Cardiac muscle cell (in vitro differentiated cells and primary cell): Measurements from ENCODE around the gene TRIM44. TPM values are rescaled to one million over a fixed set of nuclear protein-coding genes. Genes with fewer than 3 reads are reported as not detected.
A peak's percentile ranks its signal among the peaks of the same experiment; 100 is the strongest.

ENCODE experiments used
- DNase-seq, 2 donors: peaks; one replicate each; pipeline versions ENCODE4 v3.0.0 to v3.0.0-alpha.2; 2010 to 2017; ENCODE audit warnings: low read depth in 1 of 2, low spot score in 1 of 2
- H3K27ac ChIP-seq: fragments of 200-600 bp; sonication (generic); 2 replicates; pipeline ENCODE4 v1.5.1; 2016
- H3K27me3 ChIP-seq: fragments of 200-600 bp; sonication (generic); 2 replicates; pipeline ENCODE4 v1.6.0; 2016; ENCODE audit warnings: control low read depth
- H3K36me3 ChIP-seq: fragments of 200-600 bp; sonication (generic); 2 replicates; pipeline ENCODE4 v1.5.1; 2016; ENCODE audit warnings: control low read depth
- H3K4me1 ChIP-seq: fragments of 200-600 bp; sonication (generic); 2 replicates; pipeline ENCODE4 v1.8.1; 2017; ENCODE audit warnings: low read depth, mild to moderate bottlenecking, mixed run types
- H3K4me3 ChIP-seq: fragments of 200-600 bp; sonication (generic); 2 replicates; pipeline ENCODE4 v1.5.1; 2016; ENCODE audit warnings: mild to moderate bottlenecking
- H3K9me3 ChIP-seq: fragments of 200-600 bp; sonication (generic); 2 replicates; pipeline ENCODE4 v1.5.1; 2017; ENCODE audit warnings: low read depth, mild to moderate bottlenecking, control low read depth
- CTCF ChIP-seq: IDR thresholded peaks from 2 replicates; pipeline ENCODE4 v1.5.1; 2012; ENCODE audit warnings: low read depth, mild to moderate bottlenecking, low read length
- polyA plus RNA-seq: library from polyadenylated mRNA; unstranded; fragments of >200 nt; fragmentation: Nextera tagmentation; extraction: Ambion mirVana; gene quantifications from 2 replicates; pipeline ENCODE4 v1.2.1, GENCODE V29; 2016
- total RNA-seq: library from RNA; depleted of rRNA; stranded (reverse); fragments of >200 nt; gene quantifications from 2 replicates; pipeline ENCODE4 v1.2.3, GENCODE V29; 2016

Gene TRIM44
- total and polyA plus RNA-seq, 2 experiments from 2014 or later = 19.2 to 45.7 TPM

DNA sequence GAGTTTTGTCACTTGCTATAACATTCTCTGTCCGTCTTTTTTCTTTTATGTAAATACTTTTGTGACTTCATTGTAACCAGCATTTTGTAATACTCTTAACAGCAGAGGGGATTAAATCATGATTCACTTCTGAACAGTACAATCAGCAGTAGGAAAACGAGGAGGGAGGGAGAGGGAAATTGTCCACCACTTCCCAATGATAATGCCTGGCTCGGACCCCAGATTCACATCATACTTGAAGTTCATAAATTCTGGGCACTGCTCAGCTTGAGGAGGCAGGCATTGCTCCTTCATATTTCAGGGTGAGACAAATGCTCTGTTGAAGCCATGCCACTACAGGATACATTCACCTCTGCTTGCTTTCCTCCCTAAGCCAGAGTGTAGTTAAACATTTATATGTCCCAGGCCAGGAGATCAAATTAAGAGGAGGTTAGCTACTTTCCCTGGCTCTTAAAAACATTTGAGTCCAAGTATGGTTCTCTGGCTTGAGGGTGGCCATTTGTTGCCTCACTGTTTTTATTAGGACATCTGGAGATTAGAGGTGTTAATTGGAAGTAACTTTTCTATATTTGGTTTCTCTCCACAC, 152.2 kb downstream of the TRIM44 start:
- H3K9me3 ChIP-seq = no peaks in the 10 kb centered on the region
- no peaks in the 10 kb centered on the region for H3K36me3 ChIP-seq
- H3K27ac ChIP-seq = no peak overlapping the region
- no peak for TF ChIP-seq CTCF
- no peaks in the 10 kb centered on the region for H3K27me3 ChIP-seq
- peaks cover 14% of the 10 kb centered on the region for H3K4me1 ChIP-seq
- DNase-seq = peak in 1 of 2 donors; percentile 87
- no peak overlapping the region for H3K4me3 ChIP-seq

- Histone ChIP-seq H3K4me3 (no peak overlapping the region), H3K27ac (no peak overlapping the region), H3K9me3 (no peaks in the 10 kb centered on the region), H3K27me3 (no peaks in the 10 kb centered on the region), H3K4me1 (peaks cover 14% of the 10 kb centered on the region), H3K36me3 (no peaks in the 10 kb centered on the region)
- no peak for TF ChIP-seq CTCF
- DNase-seq = peak in 1 of 2 donors; percentile 87
Observed at GRCh38 chr11:35815556-35816315, 153.2 kb downstream of the TRIM44 start.

GRCh38 chr11:35820614-35821013, 158.0 kb downstream of the TRIM44 start:
- no peak overlapping the region for H3K4me3 ChIP-seq
- DNase-seq = no peak
- H3K9me3 ChIP-seq = no peaks in the 10 kb centered on the region
- H3K27ac ChIP-seq = no peak overlapping the region
- no peak for TF ChIP-seq CTCF
- H3K27me3 ChIP-seq = no peaks in the 10 kb centered on the region
- no peaks in the 10 kb centered on the region for H3K36me3 ChIP-seq
- peaks cover 25% of the 10 kb centered on the region for H3K4me1 ChIP-seq

GRCh38 chr11:35822815-35823495, 160.4 kb downstream of the TRIM44 start:
- Histone ChIP-seq H3K4me1 (peaks cover 38% of the 10 kb centered on the region), H3K27me3 (no peaks in the 10 kb centered on the region), H3K4me3 (no peak overlapping the region), H3K36me3 (no peaks in the 10 kb centered on the region), H3K9me3 (no peaks in the 10 kb centered on the region), H3K27ac (no peak overlapping the region)
- no peak for TF ChIP-seq CTCF
- no peak for DNase-seq

GRCh38 chr11:35823742-35824298, 161.2 kb downstream of the TRIM44 start:
- Histone ChIP-seq H3K27ac (no peak overlapping the region), H3K9me3 (no peaks in the 10 kb centered on the region), H3K4me3 (no peak overlapping the region), H3K27me3 (no peaks in the 10 kb centered on the region), H3K4me1 (peaks cover 38% of the 10 kb centered on the region), H3K36me3 (no peaks in the 10 kb centered on the region)
- TF ChIP-seq CTCF = no peak
- DNase-seq = no peak
